HEK293T (cell line): ENCODE results near the gene SLC45A1.

Source experiments
- CTCF ChIA-PET: fragments of 350-600 bp; formaldehyde crosslinking; extraction: SDS; loops from one replicate; lab custom pipeline; 2021; ENCODE audit warnings: antibody characterized with exemption, inconsistent platforms; lab: Yijun Ruan, JAX
- POLR2A ChIA-PET: fragments of 350-600 bp; formaldehyde crosslinking; extraction: SDS; loops from one replicate; lab custom pipeline; 2020; ENCODE audit warnings: antibody characterized with exemption, inconsistent platforms; lab: Yijun Ruan, JAX
- DNase-seq: peaks from one replicate; pipeline ENCODE4 v3.0.0; 2012; ENCODE audit warnings: mixed read lengths; ENCODE audit errors: extremely low spot score
- ARNT ChIP-seq: fragments of 450-650 bp; IDR thresholded peaks from 2 replicates; pipeline ENCODE4 v1.6.1; 2017; ENCODE audit warnings: mild to moderate bottlenecking
- BHLHE40 ChIP-seq: fragments of 450-650 bp; IDR thresholded peaks from 2 replicates; pipeline ENCODE4 v1.6.1; 2016; ENCODE audit warnings: mild to moderate bottlenecking, moderate library complexity, borderline replicate concordance
- CTBP1 ChIP-seq: fragments of 450-650 bp; IDR thresholded peaks from 2 replicates; pipeline ENCODE4 v1.6.1; 2016; ENCODE audit warnings: borderline replicate concordance
- ELF4 ChIP-seq: fragments of 450-650 bp; IDR thresholded peaks from 2 replicates; pipeline ENCODE4 v1.6.1; 2017; ENCODE audit warnings: antibody characterized with exemption
- FOXA1 ChIP-seq: fragments of 450-650 bp; IDR thresholded peaks from 2 replicates; pipeline ENCODE4 v1.6.1; 2016; ENCODE audit warnings: mild to moderate bottlenecking
- FOXK2 ChIP-seq: fragments of 450-650 bp; IDR thresholded peaks from 2 replicates; pipeline ENCODE4 v1.6.1; 2016; ENCODE audit warnings: mild to moderate bottlenecking
- FOXM1 ChIP-seq: fragments of 450-650 bp; IDR thresholded peaks from 2 replicates; pipeline ENCODE4 v1.6.1; 2017; ENCODE audit warnings: mild to moderate bottlenecking, borderline replicate concordance
- HDGF ChIP-seq: fragments of 450-650 bp; IDR thresholded peaks from 2 replicates; pipeline ENCODE4 v1.6.1; 2017; ENCODE audit warnings: antibody characterized with exemption, borderline replicate concordance
- L3MBTL2 ChIP-seq: fragments of 450-650 bp; conservative IDR thresholded peaks from 2 replicates; pipeline ENCODE4 v1.6.1; 2016; ENCODE audit warnings: mild to moderate bottlenecking
- LEF1 ChIP-seq: fragments of 450-650 bp; IDR thresholded peaks from 2 replicates; pipeline ENCODE4 v1.6.1; 2017; ENCODE audit warnings: mild to moderate bottlenecking, borderline replicate concordance
- NFRKB ChIP-seq: fragments of 450-650 bp; IDR thresholded peaks from 2 replicates; pipeline ENCODE4 v1.6.1; 2016; ENCODE audit warnings: mild to moderate bottlenecking, moderate library complexity
- SP1 ChIP-seq: fragments of 450-650 bp; IDR thresholded peaks from 2 replicates; pipeline ENCODE4 v1.6.1; 2017
- SUZ12 ChIP-seq: fragments of 450-650 bp; IDR thresholded peaks from 2 replicates; pipeline ENCODE4 v1.6.1; 2016; ENCODE audit warnings: mild to moderate bottlenecking
- TARDBP ChIP-seq: fragments of 450-650 bp; IDR thresholded peaks from 2 replicates; pipeline ENCODE4 v1.6.1; 2016
- ZNF384 ChIP-seq: fragments of 450-650 bp; IDR thresholded peaks from 2 replicates; pipeline ENCODE4 v1.6.1; 2016
- TF ChIP-seq, protein P1 (sequence below): fragments of 450-650 bp; IDR thresholded peaks from 2 replicates; pipeline ENCODE4 v1.6.1; 2016

SLC45A1 gene

DNA sequence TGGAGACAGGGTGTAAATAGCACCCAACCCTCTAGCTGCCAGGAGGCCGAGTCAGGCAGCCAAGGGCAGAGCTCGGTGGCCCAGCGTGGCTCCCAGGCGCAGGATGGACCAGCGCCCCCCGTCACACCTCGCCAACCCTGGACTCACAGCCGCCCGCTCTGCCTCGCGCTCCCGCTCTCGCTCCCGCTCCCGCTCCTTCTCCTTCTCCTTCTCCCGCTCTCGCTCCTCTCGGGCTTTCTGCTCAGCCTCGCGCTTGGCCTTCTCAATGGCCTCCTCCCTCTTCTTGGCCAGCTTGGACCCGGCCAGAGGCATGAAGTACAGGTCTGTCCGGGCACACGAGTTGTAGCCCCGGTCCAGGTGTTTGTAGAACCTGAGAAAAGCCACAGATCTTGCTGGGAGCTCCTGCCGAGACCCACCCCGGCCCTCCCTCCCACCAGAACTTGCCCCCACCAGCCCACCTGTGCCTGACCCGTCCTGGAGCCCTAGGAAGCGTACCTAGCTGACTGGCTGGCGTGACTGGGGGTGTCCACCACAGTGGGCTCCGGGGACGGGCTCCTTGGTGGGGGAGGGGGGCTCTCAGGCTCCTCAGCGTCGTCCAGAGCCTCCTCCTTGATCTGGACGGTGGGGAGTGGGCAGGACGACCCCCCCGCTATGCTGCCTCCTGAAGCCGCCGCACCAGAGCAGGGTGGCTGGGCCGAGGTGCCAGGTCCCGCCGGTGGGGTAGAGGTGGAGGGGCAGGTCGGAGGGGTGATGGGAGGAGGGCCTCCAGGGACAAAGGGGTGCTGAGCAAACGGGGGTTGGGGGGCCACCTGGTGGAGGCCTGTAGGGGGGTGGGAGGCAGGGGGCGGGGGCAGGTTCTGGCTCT is 41.9 kb downstream of the SLC45A1 start:
- DNase-seq = no peak
- TF ChIP-seq, protein P1, sequence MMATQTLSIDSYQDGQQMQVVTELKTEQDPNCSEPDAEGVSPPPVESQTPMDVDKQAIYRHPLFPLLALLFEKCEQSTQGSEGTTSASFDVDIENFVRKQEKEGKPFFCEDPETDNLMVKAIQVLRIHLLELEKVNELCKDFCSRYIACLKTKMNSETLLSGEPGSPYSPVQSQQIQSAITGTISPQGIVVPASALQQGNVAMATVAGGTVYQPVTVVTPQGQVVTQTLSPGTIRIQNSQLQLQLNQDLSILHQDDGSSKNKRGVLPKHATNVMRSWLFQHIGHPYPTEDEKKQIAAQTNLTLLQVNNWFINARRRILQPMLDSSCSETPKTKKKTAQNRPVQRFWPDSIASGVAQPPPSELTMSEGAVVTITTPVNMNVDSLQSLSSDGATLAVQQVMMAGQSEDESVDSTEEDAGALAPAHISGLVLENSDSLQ = no peak
- TF ChIP-seq CTBP1 = no peak
- TF ChIP-seq SP1 = no peak
- TF ChIP-seq FOXK2 = no peak
- TF ChIP-seq ELF4 = no peak
- TF ChIP-seq L3MBTL2 = no peak
- no peak for TF ChIP-seq NFRKB
- no peak for TF ChIP-seq BHLHE40
- no peak for TF ChIP-seq FOXA1
- no peak for TF ChIP-seq HDGF
- no peak for TF ChIP-seq TARDBP
- no peak for TF ChIP-seq SUZ12
- no peak for TF ChIP-seq FOXM1
- TF ChIP-seq ARNT = no peak
- CTCF ChIA-PET = no interaction called here
- POLR2A ChIA-PET = no interaction called here

DNA sequence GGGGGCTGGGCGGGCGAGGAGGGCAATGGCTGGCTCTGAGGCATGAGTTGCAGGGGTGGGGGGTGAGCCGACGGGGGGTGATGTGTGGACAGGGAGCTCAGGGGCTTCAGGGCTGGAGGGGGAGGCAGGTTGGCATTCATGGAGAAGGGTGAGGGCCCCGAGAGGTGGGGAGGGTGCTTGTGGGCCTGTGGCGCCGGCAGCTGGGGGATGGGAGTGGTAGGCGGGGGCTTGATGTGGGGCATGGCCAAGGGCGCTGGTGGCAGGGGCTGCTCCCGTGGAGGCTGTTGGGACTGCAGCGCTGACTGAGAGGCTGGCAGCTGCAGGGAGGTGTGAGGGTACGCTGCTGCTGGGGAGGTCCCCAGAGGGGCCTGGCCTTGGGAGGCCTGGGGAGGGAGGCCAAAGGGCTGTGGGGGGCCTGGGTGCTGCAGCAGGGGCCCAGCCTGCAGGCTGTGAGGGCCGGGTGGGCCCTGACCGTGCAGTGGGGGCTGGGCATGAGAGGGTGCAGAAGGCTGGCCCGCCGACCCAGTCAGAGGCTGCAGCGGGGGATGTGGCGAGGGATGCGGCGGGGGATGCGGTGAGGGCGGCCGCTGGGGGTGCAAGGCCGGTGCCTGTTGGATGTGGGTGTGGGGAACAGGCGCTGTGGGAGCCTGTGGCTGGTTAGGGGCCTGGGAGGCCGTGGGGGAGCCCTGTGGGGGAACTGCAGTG is 42.7 kb downstream of the SLC45A1 start:
- ChIA-PET CTCF (no interaction called here), POLR2A (no interaction called here)
- no peak for DNase-seq
- no peak for TF ChIP-seq L3MBTL2
- TF ChIP-seq CTBP1 = no peak
- TF ChIP-seq, protein P1 = no peak
- TF ChIP-seq FOXA1 = no peak
- TF ChIP-seq SUZ12 = no peak
- TF ChIP-seq ARNT = no peak
- TF ChIP-seq FOXM1 = no peak
- TF ChIP-seq SP1 = no peak
- no peak for TF ChIP-seq NFRKB
- TF ChIP-seq HDGF = no peak
- no peak for TF ChIP-seq FOXK2

DNA sequence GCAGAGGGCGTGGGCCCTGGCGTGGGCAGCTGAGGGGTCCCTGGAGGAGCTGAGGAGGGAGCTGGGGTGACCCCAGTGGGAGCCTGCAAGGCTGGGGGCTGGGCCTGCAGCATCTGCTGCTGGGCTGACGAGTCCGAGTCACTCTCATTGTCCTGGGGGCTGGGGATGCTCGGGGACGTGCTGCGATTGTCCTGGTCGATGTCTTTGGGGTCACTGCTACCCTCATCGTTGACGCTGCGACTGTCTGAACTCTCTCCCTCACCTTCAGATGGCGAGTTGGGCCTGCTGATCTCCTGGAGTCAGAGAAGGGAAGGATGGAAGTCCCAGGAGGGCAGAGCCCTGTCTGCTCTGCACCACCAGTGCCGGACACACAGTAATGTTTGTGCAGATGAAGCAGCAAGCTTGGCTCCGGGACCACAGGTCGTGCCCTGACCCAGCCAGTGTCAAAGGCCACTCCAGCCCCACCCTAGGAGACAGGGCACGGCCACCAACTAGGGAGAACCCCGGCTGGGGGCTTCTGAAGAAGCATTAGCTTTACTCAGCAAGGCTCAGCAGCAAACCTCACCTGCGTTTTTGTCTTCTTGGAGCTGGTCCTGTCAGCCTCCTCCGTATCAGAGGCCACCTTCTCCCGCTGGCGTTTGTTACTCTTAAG is 43.4 kb downstream of the SLC45A1 start:
- ChIA-PET POLR2A (no interaction called here), CTCF (interaction anchor here (0.9 kb wide), 1 partner anchor 13 kb away, joined by 3 read pairs; no protein-coding TSS in a partner anchor)
- TF ChIP-seq TARDBP (no peak), HDGF (no peak), SP1 (no peak)
- TF ChIP-seq, protein P1 = no peak
- no peak for DNase-seq

DNA sequence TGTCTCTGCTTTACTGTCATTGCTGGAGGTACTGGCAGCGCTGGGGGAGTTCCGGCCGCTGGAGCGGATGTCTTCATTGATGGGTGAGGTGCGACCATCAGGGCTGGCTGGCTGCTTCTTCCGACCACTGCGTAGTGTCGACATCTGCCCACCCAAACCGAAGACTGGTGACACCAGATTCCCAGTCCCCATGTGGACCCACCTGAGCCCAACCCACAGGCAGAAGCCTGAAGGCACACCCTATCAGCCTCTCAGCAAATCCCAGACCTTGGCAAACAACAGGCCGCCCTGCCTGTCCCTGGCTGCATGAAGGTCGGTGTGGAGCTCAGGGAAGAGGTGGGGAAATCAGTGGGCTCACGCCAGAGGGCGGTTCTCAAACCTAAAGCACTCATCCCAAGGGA is 44.8 kb downstream of the SLC45A1 start:
- no peak for DNase-seq
- CTCF ChIA-PET = no interaction called here
- TF ChIP-seq HDGF (no peak), ELF4 (no peak), LEF1 (no peak), ZNF384 (no peak), ARNT (no peak)
- POLR2A ChIA-PET = no interaction called here

DNA sequence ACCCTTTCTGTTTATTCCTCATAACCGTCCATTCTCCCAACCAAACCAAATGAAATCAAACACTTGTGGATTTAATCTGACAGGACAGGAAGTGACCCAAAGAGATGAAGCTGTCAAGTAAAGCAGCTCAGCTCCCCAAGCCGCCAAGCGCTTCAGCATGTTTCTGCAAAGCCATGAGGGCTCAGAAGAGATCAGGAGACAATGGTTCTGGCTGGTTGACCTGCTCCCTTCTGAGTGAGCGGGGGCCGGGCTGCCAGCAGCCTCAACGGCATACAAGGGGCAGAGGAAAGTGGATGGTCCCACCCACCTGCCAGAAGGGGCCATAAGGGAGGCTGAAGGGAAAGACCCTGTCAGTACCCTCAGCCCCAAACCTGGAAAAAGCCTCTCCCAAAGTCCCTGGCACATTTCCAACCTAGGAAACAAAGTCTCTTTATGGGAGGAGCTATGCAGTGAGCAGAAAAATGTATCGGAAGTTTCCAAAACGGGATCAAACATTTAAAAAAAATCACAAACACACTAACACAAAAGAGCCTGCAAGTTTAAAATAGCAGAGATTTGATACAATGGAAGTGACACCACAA is 45.4 kb downstream of the SLC45A1 start:
- TF ChIP-seq ARNT (no peak), CTBP1 (no peak), TARDBP (no peak), SUZ12 (no peak), HDGF (no peak), BHLHE40 (no peak), ELF4 (no peak), NFRKB (no peak), SP1 (no peak), FOXK2 (no peak), LEF1 (no peak), FOXA1 (no peak), L3MBTL2 (no peak), ZNF384 (no peak), FOXM1 (no peak)
- TF ChIP-seq, protein P1 = no peak
- POLR2A ChIA-PET = no interaction called here
- CTCF ChIA-PET = interaction anchor here (0.6 to 1.8 kb wide), 2 partner anchors 11 to 396 kb away, joined by 3 to 6 read pairs; no protein-coding TSS in a partner anchor
- DNase-seq = no peak
